Lower lobe of right lung (tissue), 2 donors: ENCODE data around the gene NECTIN1. TPM values are rescaled to one million over a fixed set of nuclear protein-coding genes. Genes with fewer than 3 reads are reported as not detected.

Experiments used
- ATAC-seq, 2 donors: fragments of 200-7000 bp; cut with Tn5 transposase; one replicate each; pipeline ENCODE4 v1.9.1; 2020 to 2022; ENCODE audit warnings: mild to moderate bottlenecking in 2 of 2, moderate library complexity in 2 of 2
- DNase-seq: peaks from one replicate; pipeline ENCODE4 v3.0.0-alpha.2; 2020
- H3K27ac ChIP-seq: fragments of 200-600 bp; one replicate; pipeline ENCODE4 v1.8.0; 2022
- H3K27me3 ChIP-seq: fragments of 200-600 bp; one replicate; pipeline ENCODE4 v1.8.0; 2022; ENCODE audit warnings: low read depth
- H3K36me3 ChIP-seq: fragments of 200-600 bp; one replicate; pipeline ENCODE4 v1.8.0; 2022; ENCODE audit warnings: mild to moderate bottlenecking
- H3K4me1 ChIP-seq: fragments of 200-600 bp; one replicate; pipeline ENCODE4 v1.8.0; 2022
- H3K4me3 ChIP-seq: fragments of 200-600 bp; one replicate; pipeline ENCODE4 v1.8.0; 2022; ENCODE audit warnings: mild to moderate bottlenecking
- H3K9me3 ChIP-seq: fragments of 200-600 bp; one replicate; pipeline ENCODE4 v1.8.0; 2022
- intact Hi-C: fragments of 100-400 bp; cut with DNase I; formaldehyde crosslinking; loops from one replicate; pipeline ENCODE4 v1.11.0; 2022
- total RNA-seq: library from RNA; stranded (reverse); fragmentation: NEBNext Ultra II Directional; extraction: Animal tissue kit (Norgen Biotek cat#: 25700); gene quantifications from one replicate; pipeline ENCODE4 v1.2.1, GENCODE V29; 2021
- TF ChIP-seq, protein P1 (sequence below): fragments of 200-600 bp; IDR thresholded peaks from one replicate; pipeline ENCODE4 v1.8.0; 2022; ENCODE audit warnings: antibody characterized with exemption, mild to moderate bottlenecking
- donor health status: DM: no; HTN: yes; CAD: no; lungs with severe emphysema.

The NECTIN1 gene
- total RNA-seq, 1 donor from 2014 or later: 9.1 TPM

DNA sequence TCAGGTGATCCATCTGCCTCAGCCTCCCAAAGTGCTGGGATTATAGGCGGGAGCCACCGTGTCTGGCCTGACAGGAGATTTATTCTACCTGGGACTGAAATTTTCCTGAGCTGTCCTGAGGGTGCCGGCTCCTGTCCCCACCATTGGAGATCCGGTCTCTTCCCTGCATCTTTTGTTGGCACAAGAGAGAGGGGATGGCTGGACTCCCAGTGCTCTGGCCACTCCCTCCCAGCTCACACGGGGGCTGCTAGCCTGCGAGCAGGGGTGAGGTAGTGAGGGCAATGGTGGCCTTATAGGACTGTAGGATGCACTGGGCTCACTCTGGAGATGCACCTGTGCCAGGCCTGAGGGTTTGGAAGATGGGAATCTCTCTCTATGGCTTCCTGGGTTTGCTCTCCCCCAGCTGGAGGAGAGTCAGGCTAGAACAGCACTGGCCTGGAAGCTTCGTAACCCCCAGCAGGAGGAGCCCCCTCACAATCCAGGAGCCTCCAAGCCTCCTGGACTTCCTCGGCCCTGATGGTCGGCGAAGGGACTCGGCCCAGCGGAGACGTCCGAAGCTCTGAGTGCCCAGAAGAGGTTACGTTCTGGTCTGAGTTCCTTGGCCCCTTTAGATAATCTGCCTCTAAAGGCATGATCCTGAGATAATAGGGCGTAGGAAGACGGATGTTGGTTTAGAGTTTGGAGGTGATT, 106.4 kb downstream of the NECTIN1 start:
- intact Hi-C loops: no loop called here
- DNase-seq (no peak), ATAC-seq (no peak)
- no peak overlapping the region for H3K4me3 ChIP-seq
- H3K9me3 ChIP-seq: no peaks in the 10 kb centered on the region
- no peak overlapping the region for H3K27ac ChIP-seq
- H3K4me1 ChIP-seq: peaks cover 4% of the 10 kb centered on the region
- TF ChIP-seq, protein P1, sequence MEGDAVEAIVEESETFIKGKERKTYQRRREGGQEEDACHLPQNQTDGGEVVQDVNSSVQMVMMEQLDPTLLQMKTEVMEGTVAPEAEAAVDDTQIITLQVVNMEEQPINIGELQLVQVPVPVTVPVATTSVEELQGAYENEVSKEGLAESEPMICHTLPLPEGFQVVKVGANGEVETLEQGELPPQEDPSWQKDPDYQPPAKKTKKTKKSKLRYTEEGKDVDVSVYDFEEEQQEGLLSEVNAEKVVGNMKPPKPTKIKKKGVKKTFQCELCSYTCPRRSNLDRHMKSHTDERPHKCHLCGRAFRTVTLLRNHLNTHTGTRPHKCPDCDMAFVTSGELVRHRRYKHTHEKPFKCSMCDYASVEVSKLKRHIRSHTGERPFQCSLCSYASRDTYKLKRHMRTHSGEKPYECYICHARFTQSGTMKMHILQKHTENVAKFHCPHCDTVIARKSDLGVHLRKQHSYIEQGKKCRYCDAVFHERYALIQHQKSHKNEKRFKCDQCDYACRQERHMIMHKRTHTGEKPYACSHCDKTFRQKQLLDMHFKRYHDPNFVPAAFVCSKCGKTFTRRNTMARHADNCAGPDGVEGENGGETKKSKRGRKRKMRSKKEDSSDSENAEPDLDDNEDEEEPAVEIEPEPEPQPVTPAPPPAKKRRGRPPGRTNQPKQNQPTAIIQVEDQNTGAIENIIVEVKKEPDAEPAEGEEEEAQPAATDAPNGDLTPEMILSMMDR: no peak
- H3K27me3 ChIP-seq: peaks cover 15% of the 10 kb centered on the region
- H3K36me3 ChIP-seq: no peaks in the 10 kb centered on the region

DNA sequence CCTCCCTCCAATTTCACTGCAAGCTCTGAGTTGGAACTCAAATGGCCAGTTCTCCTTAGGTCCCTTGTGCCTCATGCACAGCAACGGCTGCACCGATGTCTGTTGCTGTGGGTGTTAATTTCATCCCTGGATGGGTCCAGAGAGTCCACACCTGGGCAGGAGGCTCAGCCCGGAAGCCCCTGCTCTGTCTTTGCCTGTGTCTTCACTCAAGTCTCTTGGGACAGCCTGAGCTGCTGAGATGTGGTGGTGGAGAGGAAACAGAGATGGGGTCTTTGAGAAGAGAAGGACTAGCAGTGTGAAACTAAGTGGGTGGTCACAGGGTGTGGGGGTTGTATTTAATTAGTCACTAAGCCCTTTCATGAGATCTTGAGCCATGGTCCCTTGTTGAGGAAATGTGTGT, 109.3 kb downstream of the NECTIN1 start:
- ATAC-seq (no peak), DNase-seq (no peak)
- Histone ChIP-seq H3K27ac (no peak overlapping the region), H3K27me3 (peaks cover 15% of the 10 kb centered on the region), H3K4me3 (no peak overlapping the region), H3K9me3 (no peaks in the 10 kb centered on the region), H3K36me3 (no peaks in the 10 kb centered on the region), H3K4me1 (peaks cover 21% of the 10 kb centered on the region)
- TF ChIP-seq, protein P1: no peak
- intact Hi-C loops: no loop called here

DNA sequence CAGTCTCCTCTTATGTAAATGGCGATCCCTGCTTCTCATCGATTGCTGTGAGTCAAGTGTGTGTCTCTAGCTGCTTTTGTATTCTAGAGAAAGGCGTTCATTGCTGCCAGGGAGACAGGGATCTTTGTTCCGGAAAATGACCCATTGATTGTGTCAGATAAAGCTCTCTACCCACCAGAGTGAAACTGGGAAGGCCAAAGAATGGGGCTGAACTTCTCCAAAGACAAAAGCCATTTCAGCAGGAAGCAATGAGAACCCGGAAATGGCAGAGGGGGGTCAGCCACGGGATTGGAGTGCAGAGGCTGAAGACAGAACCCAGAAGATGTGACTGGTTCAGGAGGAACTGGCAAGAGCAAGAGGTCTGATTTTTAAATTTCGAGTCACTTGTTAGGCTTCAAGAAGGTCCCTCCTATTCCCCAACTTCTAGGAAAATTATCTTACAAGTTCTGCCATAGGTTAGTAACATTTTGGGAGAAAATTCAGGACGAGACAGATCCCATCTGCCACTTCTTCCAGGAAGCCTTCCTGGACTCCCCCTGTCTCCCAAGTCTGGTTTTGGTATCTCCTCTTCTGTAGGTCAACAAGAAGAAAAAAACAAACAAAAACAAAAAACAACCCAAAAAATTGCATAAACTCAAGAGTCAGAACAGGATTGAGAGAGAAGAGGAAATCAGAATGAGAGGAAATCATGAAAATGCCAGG, 110.6 kb downstream of the NECTIN1 start:
- peaks cover 21% of the 10 kb centered on the region for H3K4me1 ChIP-seq
- no peaks in the 10 kb centered on the region for H3K36me3 ChIP-seq
- H3K9me3 ChIP-seq: no peaks in the 10 kb centered on the region
- no peak overlapping the region for H3K27ac ChIP-seq
- DNase-seq: peak; percentile 68
- TF ChIP-seq, protein P1: no peak
- H3K27me3 ChIP-seq: peaks cover 5% of the 10 kb centered on the region
- H3K4me3 ChIP-seq: no peak overlapping the region
- intact Hi-C loops: no loop called here
- peak; percentile 60 to 71 for ATAC-seq

DNA sequence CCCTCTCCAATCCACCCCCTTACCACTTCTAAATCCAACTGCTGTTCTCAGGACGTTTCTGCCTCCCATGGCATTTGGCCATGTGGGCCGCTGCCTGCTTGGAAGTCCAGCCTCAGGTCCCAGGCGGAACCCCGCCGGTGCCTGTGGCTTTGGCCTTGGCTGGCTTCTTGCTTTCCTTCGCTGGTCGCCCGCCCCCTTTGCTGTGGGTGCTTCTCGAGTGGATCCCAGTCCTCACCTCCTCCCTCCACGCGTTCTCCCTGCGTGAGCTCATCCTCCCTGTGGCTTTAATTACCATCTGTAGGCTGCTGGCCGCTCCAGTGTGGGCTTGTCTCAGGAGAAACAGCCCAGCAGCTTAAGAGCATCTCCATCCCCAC, 111.7 kb downstream of the NECTIN1 start:
- H3K4me1 ChIP-seq: peaks cover 21% of the 10 kb centered on the region
- DNase-seq (no peak), ATAC-seq (no peak)
- H3K36me3 ChIP-seq: no peaks in the 10 kb centered on the region
- H3K4me3 ChIP-seq: no peak overlapping the region
- no peak overlapping the region for H3K27ac ChIP-seq
- intact Hi-C loops: no loop called here
- H3K27me3 ChIP-seq: no peaks in the 10 kb centered on the region
- no peaks in the 10 kb centered on the region for H3K9me3 ChIP-seq
- TF ChIP-seq, protein P1: no peak

DNA sequence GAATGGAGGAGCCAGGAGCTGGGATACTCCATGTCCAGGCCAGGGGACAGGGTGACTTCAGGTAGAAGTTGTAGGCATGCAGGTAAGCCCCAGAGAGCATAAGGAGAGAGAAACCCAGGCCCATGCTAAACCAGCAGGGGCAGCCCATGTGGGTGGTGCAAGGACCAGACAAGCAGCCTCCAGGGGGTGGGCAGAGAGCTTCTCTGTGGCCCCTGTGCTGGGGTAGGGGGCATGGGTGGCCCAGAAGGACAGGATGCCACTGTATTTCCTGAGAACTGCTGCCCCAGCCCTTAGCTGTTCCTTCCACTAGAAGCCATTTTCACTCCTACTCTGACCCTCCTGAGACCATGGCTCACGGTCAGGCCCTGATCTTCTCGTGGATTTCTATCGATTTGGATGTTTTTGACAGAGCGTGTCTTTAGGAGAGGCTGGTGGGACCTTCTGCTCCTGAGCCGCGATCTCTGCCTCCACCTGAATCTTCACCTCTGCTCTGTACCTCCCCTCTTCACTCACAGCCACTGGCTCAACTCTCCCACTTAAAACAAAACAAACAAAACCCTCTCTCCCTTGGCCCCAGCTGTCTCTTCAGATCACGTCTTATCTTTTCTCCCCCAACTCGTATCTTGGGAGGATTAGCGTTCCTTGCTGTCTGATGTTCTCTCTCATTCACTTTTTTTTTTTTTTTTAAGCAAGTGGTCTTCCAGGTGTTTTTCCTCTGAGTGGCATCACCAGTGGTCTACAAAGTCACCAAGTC, 112.2 kb downstream of the NECTIN1 start:
- intact Hi-C loops: no loop called here
- H3K36me3 ChIP-seq: no peaks in the 10 kb centered on the region
- H3K27ac ChIP-seq: no peak overlapping the region
- TF ChIP-seq, protein P1: no peak
- no peaks in the 10 kb centered on the region for H3K9me3 ChIP-seq
- no peak for ATAC-seq
- H3K4me3 ChIP-seq: no peak overlapping the region
- no peaks in the 10 kb centered on the region for H3K27me3 ChIP-seq
- DNase-seq: no peak
- peaks cover 21% of the 10 kb centered on the region for H3K4me1 ChIP-seq
